Testis (tissue), 2 donors: ENCODE measurements around the gene PCDHGB5.
"Not testable (repeated sequence)": the region's sequence is repeated elsewhere in the genome, so short reads cannot be mapped to it uniquely, and the experiment has no call there.

Experiments
- POLR2A ChIP-seq: fragments of 450-650 bp; IDR thresholded peaks from one replicate; pipeline ENCODE4 v1.6.1; 2017; ENCODE audit warnings: antibody characterized with exemption, mild to moderate bottlenecking, moderate library complexity
- TF ChIP-seq, protein P1 (sequence below), 3 experiments: fragments of 450-650 bp in 2 of 3; fragments of 200-600 bp in 1 of 3; sonication (generic) in 1 of 3; IDR thresholded peaks; one replicate each; pipeline ENCODE4 v1.5.1; 2016 to 2019; ENCODE audit warnings: antibody characterized with exemption in 3 of 3, mild to moderate bottlenecking in 2 of 3, moderate library complexity in 1 of 3

DNA sequence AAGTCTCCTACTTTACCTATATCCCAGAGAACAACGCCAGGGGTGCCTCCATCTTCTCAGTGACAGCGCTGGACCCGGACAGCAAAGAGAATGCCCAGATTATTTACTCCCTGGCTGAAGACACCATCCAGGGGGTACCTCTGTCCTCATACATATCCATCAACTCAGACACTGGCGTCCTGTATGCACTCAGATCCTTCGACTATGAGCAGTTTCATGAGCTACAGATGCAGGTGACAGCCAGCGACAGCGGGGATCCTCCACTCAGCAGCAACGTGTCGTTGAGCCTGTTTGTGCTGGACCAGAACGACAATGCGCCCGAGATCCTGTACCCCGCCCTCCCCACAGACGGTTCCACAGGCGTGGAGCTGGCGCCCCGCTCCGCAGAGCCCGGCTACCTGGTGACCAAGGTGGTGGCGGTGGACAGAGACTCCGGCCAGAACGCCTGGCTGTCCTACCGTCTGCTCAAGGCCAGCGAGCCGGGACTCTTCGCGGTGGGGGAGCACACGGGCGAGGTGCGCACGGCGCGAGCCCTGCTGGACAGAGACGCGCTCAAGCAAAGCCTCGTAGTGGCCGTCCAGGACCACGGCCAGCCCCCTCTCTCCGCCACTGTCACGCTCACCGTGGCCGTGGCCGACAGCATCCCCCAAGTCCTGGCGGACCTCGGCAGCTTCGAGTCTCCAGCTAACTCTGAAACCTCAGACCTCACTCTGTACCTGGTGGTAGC lies 17.0 kb downstream of the PCDHGB5 start:
- TF ChIP-seq, protein P1, sequence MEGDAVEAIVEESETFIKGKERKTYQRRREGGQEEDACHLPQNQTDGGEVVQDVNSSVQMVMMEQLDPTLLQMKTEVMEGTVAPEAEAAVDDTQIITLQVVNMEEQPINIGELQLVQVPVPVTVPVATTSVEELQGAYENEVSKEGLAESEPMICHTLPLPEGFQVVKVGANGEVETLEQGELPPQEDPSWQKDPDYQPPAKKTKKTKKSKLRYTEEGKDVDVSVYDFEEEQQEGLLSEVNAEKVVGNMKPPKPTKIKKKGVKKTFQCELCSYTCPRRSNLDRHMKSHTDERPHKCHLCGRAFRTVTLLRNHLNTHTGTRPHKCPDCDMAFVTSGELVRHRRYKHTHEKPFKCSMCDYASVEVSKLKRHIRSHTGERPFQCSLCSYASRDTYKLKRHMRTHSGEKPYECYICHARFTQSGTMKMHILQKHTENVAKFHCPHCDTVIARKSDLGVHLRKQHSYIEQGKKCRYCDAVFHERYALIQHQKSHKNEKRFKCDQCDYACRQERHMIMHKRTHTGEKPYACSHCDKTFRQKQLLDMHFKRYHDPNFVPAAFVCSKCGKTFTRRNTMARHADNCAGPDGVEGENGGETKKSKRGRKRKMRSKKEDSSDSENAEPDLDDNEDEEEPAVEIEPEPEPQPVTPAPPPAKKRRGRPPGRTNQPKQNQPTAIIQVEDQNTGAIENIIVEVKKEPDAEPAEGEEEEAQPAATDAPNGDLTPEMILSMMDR (IDR thresholded peaks at IDR 0.05), result not testable (repeated sequence)
- not testable (repeated sequence) for TF ChIP-seq POLR2A
